Astrocyte of the spinal cord (primary cell): ENCODE results near the gene ATP5F1D.

Experiments used
- DNase-seq: peaks from one replicate; pipeline ENCODE4 v3.0.0; 2011; ENCODE audit warnings: low read depth, low spot score
- H3K4me3 ChIP-seq: 2 replicates; pipeline ENCODE4 v1.5.1; 2011; ENCODE audit warnings: low read depth, mild to moderate bottlenecking, low read length, moderate library complexity
- in situ Hi-C: cut with HindIII; loops from 2 replicates; pipeline ENCODE4 v1.10.0; 2017; ENCODE audit warnings: low sequenced_read_pairs
- TF ChIP-seq, protein P1 (sequence below): IDR thresholded peaks from 2 replicates; pipeline ENCODE4 v1.5.1; 2012; ENCODE audit warnings: low read depth, mild to moderate bottlenecking, low read length, inconsistent platforms

Gene ATP5F1D

DNA sequence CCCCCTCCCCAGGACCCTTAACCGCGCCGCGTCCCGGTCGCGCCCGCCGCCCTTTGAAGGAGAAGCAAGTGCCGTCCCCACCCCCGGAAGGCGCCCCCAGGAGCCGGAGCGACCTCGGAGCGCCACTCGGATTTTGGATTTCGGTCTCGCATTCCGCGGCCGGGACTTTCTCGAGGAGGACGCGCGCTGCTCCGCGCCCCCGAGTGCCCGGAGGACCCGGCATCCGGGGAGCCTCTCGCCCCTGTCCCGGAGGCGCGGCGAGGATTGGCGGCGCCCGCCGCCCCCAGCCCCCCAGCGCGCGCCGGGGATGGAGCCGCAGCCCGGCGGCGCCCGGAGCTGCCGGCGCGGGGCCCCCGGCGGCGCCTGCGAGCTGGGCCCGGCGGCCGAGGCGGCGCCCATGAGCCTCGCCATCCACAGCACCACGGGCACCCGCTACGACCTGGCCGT, 8.5 kb downstream of the ATP5F1D start:
- TF ChIP-seq, protein P1, sequence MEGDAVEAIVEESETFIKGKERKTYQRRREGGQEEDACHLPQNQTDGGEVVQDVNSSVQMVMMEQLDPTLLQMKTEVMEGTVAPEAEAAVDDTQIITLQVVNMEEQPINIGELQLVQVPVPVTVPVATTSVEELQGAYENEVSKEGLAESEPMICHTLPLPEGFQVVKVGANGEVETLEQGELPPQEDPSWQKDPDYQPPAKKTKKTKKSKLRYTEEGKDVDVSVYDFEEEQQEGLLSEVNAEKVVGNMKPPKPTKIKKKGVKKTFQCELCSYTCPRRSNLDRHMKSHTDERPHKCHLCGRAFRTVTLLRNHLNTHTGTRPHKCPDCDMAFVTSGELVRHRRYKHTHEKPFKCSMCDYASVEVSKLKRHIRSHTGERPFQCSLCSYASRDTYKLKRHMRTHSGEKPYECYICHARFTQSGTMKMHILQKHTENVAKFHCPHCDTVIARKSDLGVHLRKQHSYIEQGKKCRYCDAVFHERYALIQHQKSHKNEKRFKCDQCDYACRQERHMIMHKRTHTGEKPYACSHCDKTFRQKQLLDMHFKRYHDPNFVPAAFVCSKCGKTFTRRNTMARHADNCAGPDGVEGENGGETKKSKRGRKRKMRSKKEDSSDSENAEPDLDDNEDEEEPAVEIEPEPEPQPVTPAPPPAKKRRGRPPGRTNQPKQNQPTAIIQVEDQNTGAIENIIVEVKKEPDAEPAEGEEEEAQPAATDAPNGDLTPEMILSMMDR = no peak
- no peak for DNase-seq
- peak overlapping the region; percentile 65 for H3K4me3 ChIP-seq
- in situ Hi-C loops = no loop called here

DNA sequence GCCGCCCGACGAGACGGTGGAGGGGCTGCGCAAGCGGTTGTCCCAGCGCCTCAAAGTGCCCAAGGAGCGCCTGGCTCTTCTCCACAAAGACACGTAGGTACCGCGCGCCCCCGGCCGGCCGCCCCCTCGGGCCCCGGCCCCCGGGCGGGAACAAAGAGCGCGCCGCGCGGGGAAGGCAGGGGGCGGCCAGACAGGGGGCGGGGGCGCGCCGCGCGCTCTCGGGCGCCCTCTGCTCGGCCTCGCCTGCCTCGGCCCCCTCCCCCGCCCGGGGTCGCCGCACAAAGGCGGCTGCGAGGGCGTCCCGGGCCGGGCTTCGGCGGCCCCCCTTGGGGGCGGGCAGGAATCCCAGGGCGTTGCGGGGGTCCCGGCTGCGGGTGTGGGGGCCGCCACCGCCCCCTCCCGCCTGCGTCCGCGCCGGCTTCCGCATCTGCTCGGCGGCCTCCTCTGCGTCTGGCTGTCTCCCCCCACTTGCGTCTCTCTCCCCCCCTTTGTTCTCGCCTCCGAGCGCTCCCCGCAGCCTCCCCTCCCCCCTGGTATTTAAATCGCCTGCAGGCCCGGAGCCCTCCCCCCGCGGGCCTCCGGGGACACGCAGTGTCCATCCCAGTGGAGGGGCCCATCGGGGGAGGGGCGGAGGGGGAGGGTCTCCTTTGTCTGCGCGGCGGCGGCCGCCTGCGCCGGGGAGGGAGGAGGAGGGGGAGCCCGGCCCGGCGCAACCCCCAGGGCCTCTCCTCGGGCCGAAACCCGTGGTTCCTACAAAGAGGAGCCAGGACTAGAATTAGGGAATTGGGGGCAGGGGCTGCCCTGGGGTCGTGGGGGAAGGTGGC, 9.1 kb downstream of the ATP5F1D start:
- TF ChIP-seq, protein P1 = no peak

DNA sequence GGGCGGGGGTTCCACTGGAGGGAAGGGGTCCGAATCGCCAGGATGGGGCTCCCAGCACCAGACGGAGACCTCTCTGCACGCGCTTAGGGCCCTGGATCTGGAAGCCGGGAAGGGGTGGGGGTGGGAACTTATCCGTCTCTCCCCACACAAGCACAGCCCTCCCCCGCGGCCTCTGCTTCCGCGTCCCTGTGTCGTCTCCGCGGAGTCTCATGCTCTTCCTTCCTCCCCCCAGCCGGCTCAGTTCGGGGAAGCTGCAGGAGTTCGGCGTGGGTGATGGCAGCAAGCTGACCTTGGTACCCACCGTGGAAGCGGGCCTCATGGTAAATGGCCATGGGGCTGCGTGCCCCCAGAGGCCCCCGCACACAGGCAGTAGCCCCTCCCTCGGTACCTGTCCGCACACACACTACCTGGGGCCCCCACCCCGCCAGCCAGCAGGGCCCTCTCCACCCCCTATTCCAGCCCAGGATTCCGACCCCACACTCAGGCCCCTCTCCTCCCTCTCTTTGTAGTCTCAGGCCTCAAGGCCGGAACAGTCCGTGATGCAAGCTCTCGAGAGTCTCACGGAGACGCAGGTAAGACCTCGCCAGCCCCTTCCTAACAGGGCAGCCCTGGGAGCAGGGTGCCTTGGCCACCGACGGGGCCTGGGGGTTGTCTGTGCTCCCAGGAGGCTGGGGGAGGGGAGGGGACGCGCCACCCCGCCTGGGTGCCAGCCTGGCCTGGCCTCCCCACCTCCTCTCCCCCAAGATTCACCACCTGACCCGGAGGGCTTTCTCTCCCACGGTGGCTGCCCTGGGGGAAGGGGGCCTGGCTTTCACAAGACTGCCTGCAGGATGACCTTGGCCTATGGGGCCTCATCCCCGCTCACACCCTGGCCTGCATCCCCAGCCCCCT, 10.0 kb downstream of the ATP5F1D start:
- in situ Hi-C loops = no loop called here
- TF ChIP-seq, protein P1 = no peak
- peak; percentile 66 for DNase-seq
- H3K4me3 ChIP-seq = peak overlapping the region; percentile 65

More for the DNA sequence above, 9.1 kb downstream of the ATP5F1D start:
- DNase-seq = peak; percentile 75
- in situ Hi-C loops = no loop called here
- peak overlapping the region; percentile 65 for H3K4me3 ChIP-seq

DNA sequence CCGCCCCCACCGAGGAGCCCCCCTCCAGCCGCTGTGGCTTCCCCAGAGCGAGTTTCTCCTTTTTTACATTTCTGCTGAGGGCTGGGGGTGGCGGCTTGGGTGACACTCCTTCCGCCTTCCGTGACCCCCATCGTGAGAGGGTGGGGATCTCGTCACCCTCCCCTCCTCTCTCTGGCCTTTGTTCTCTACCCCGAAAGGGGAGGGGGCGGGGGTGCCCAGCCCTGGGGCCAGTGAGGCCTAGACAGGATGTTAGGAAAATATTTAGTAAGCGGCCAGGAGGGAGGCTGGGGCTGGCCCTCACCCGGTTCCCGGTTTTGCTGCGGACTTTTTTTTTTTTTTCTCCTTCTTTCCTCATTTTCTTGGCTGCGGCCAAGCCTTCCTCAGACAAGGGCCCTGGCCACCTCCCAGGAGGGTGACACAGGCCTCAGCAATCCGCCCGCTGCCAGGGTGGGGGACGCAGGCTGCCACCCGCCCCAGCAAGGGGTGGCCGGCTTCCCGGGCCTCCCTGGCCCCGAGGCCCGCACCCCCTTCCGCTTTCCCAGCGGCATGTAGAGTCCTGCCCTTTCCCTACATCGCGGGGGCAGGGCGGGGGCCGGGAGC, 10.8 kb downstream of the ATP5F1D start:
- in situ Hi-C loops = no loop called here
- DNase-seq = peak; percentile 97
- peak overlapping the region; percentile 65 for H3K4me3 ChIP-seq
- TF ChIP-seq, protein P1 = no peak

DNA sequence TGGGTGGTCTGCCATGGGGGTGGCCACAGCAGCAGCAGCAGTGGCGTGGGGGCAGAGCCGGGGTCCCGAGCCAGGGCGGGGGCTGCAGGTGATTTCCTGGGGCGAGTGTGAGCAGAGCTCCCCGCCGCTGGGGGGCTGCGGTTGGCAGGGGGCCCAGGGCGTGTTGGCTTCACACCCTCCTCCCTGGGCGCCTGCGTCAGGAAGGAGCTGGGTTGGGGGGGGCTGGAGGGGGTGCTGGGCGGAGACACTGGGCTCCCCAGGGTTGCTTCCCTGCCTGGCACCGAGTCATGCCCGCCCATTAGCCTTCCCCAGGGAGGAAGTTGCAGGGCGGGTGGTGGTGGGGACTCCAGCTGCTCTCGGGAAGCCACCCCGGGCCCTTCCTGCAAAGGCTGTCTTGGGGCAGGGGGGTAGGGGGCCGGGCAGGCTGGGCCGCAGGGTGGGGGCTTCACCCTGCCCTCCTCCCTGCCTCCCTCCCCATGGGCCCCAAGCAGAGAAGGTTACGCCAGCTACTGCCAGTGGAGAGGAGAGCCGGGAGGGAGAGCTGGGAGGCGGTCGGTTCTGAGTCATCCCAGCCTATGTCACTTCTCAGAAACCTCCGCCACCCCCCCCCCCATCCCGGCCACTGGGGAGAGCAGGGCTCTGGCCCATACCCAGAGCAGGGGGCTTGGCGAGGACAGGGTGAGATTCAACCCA, 11.4 kb downstream of the ATP5F1D start:
- peak overlapping the region; percentile 65 for H3K4me3 ChIP-seq
- TF ChIP-seq, protein P1 = peak; percentile 24
- in situ Hi-C loops = no loop called here
- peak; percentile 99 for DNase-seq
